DOHH2 (cell line): Measurements from ENCODE around the gene LCAT.

Experiments
- CTCF ChIP-seq: fragments of 200-600 bp; sonication (generic); IDR thresholded peaks from one replicate; pipeline ENCODE4 v1.5.1; 2014; ENCODE audit warnings: antibody characterized with exemption, mild to moderate bottlenecking, low read depth, low read length; ENCODE audit not compliant: poor library complexity, severe bottlenecking
- EZH2phosphoT487 ChIP-seq: fragments of 200-600 bp; sonication (generic); IDR thresholded peaks from 2 replicates; pipeline ENCODE4 v1.6.1; 2017; ENCODE audit warnings: borderline replicate concordance, mild to moderate bottlenecking, antibody characterized with exemption, low read length, moderate library complexity, mixed read lengths

DNA sequence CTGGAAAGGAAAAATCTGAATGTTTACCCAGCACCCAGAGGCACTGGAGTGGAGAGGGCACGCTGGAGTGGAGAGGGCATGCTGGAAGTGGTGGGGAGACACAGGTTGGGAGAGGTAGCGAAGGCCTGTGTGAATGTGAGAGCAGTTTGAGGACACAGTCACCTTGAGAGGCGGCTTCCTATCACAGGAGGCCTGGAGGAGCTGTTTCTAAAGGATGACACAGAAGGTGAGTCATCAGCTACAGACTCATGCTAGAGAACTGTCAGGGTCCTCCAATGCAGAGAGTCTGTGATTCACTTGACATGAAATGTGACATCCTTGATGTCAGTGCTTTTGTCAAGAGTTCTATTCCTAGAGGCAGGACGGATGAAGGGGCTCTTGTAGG lies 26.1 kb downstream of the LCAT start:
- TF ChIP-seq CTCF, result no peak
- TF ChIP-seq EZH2phosphoT487, result no peak
